Glomerular endothelial cell (primary cell): ENCODE data around the gene SEPTIN3. TPM values are rescaled to one million over a fixed set of nuclear protein-coding genes. Genes with fewer than 3 reads are reported as not detected.

Experiments
- DNase-seq: peaks from one replicate; pipeline ENCODE4 v3.0.0-alpha.2; 2011; ENCODE audit warnings: low read depth, low spot score; ENCODE audit errors: extremely low read depth
- total RNA-seq: library from RNA; depleted of rRNA; stranded (reverse); fragments of >200 nt; gene quantifications from 2 replicates; pipeline ENCODE4 v1.2.3, GENCODE V29; 2015

The SEPTIN3 gene
- total RNA-seq, 1 donor from 2014 or later = 0.12 TPM

DNA sequence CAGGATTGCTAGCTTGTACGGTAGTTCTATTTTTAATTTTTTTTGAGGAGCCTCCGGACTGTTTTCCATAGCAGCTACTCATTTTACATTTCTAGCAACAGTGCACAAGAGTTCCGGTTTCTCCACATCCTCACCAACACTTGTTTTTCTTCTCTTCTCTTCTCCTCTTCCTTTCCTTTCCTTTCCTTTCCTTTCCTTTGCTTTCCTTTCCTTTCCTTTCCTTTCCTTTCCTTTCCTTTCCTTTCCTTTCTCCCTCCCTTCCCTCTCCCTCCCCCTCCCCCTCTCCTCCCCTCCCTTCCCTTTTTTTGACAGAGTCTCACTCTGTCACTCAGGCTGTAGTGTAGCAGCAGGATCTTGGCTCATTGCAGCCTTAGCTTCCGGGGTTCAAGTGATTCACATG is 38.7 kb downstream of the SEPTIN3 start:
- no peak for DNase-seq

DNA sequence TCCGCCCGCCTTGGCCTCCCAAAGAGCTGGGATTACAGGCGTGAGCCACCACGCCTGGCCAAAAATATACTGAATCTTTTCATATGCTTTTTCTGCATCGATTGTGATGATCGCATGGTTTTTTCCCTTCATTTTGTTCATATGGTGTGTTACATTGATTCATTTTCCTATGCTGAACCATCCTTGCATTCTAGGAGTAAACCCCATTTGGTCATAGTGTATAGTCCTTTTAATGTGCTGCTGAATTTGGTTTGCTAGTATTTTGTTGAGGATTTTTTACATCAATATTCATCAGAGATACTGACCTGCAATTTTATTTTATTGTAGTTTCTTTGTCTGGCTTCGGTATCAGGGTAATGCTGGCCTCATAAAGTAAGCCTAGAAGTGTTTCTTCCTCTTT is 41.5 kb downstream of the SEPTIN3 start:
- no peak for DNase-seq

DNA sequence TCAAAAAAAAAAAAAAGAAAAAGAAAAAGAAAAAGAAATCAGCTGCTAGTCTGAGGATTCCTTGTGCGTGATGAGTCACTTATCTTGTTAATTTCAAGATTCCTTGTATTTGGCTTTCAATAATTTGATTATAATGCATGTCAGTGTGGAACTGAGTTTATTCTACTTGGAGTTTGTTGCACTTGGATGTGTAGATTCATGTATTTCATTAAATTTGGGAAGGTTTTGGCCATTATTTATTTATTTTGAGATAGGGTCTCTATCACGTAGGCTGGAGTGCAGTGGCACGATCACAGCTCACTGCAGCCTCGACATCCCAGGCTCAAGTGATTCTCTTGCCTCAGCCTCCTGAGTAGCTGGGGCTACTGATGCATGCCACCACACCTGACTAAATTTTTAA is 44.1 kb downstream of the SEPTIN3 start:
- DNase-seq = no peak

DNA sequence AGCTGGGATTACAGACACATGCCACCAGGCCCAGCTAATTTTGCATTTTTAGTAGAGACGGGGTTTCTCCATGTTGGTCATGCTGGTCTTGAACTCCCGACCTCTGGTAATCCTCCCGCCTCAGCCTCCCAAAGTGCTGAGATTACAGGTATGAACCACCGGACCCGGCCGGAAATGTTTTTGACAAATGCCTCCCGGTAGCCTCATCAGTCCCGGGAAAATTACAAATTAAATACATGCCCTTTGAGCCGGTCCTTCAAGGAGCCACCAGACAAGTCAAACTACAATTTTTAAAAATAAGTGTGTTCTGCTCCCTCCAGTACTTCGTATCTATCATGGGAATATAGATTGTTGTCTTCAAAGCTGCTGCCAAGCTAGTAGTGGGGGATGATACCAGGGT is 46.9 kb downstream of the SEPTIN3 start:
- DNase-seq = no peak

DNA sequence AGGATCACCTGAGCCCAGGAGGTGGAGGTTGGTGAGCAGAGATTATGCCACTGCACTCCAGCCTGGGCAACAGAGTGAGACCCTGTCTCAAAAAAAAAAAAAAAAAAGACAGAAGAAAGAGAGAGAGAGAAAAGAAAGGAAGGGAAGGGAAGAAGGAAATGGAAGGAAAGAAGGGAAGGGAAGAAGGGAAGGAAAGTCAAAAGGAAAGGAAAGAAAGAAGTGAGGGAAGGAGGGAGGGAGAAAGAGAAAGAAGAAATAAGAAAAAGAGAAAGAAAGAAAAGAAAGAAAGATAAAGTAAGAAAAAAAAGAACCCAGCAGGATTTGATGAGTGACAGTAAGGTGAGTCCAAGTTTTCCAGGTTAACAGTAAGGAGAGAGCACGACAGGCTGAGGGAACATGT is 49.0 kb downstream of the SEPTIN3 start:
- no peak for DNase-seq

Other genes starting within 250 kb of the SEPTIN3 start
- gene CCDC134, start 168.8 kb upstream of the SEPTIN3 start, total RNA-seq = 4.6 and 5.2 TPM in 2 replicates
- gene SREBF2, start 136.3 kb upstream of the SEPTIN3 start, total RNA-seq = 78.9 and 100 TPM in 2 replicates
- not detected in 2 replicates for gene SHISA8, start 54.4 kb upstream of the SEPTIN3 start, total RNA-seq
- gene TNFRSF13C, start 42.6 kb upstream of the SEPTIN3 start, total RNA-seq = not detected in 2 replicates
- 10.2 and 10.4 TPM in 2 replicates for gene CENPM, start 22.3 kb upstream of the SEPTIN3 start, total RNA-seq
- 0.41 and 0.97 TPM in 2 replicates for gene WBP2NL, start 29.3 kb downstream of the SEPTIN3 start, total RNA-seq
- gene NAGA, start 101.4 kb downstream of the SEPTIN3 start, total RNA-seq = 33.4 and 41.9 TPM in 2 replicates
- gene PHETA2, start 104.8 kb downstream of the SEPTIN3 start, total RNA-seq = 17.3 and 18.9 TPM in 2 replicates
- gene SMDT1, start 110.3 kb downstream of the SEPTIN3 start, total RNA-seq = 5.8 and 7.6 TPM in 2 replicates
- gene NDUFA6, start 121.3 kb downstream of the SEPTIN3 start, total RNA-seq = 50.3 and 104 TPM in 2 replicates
- 0.76 TPM in 1 of 2 replicates, not detected in the other for gene CYP2D6, start 161.4 kb downstream of the SEPTIN3 start, total RNA-seq